IPS-NIHi7 (cell line): ENCODE results near the gene CPA2.
"Not testable (repeated sequence)": the region's sequence is repeated elsewhere in the genome, so short reads cannot be mapped to it uniquely, and the experiment has no call there.

ENCODE experiments used
- DNase-seq: peaks from one replicate; pipeline ENCODE4 v3.0.0; 2012; ENCODE audit warnings: mixed read lengths; ENCODE audit errors: extremely low spot score

Gene CPA2

DNA sequence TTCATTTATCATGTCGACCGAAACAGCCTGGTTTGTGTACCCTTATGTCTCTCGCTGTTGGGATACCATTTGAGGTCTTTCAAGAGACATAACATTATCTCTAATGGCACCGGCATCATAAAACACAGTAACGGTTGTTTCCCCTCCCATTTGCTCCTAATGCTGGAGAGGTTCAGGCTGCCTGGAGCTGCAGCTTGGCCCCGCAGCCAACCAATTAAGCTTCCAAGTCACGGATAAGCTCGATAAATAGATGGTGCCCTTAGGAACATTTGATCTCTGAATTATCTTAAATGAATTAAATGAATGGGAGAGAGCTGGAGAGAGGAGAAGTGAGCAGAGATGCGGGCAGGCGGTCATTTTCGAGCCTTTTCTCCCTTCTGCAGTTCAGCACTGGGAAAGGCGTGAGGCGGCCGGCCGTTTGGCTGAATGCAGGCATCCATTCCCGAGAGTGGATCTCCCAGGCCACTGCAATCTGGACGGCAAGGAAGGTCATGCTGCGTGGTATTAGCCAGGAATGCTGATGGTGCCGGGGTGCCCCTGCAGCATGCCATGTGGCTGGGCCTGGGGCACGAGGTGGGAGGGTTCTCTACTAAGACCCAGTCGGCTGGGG lies 38.9 kb downstream of the CPA2 start:
- no peak for DNase-seq

DNA sequence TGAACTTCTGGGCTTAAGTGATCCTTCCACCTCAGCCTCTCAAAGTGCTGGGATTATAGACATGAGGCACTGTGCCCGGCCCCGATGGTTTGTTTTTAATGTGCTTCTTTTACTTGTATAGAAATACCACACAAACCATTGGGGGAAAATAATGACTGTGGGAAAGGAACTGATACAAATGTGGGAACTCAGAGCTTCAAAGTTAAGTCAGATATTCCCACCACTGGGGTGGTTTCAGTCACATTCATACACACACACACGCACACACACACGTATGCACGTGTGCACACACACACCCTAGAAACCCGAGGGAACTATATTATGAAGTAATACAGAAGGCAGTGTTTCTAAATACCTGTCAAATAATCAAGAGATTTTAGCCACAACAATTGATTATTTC lies 43.3 kb downstream of the CPA2 start:
- DNase-seq, result no peak

DNA sequence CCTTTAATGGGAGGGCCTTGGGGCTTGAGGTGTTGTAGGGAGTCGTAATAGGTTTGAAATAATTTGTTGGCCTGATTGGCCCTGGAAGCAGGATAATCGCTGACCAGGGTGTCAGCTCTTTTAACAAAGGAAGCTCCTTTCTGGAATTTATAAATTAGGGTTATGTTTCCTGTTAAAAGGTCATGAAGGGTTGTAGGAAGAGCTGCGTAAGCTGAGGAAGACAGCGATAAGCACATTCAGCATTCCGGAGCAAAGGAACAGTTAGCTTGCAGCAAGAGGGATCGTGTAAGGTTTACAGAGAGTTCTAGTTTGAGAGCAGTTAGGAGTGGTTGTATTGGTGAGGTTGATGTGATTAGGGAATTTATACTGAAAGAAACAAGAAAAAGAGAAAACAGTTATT lies 47.6 kb downstream of the CPA2 start:
- DNase-seq, result no peak

DNA sequence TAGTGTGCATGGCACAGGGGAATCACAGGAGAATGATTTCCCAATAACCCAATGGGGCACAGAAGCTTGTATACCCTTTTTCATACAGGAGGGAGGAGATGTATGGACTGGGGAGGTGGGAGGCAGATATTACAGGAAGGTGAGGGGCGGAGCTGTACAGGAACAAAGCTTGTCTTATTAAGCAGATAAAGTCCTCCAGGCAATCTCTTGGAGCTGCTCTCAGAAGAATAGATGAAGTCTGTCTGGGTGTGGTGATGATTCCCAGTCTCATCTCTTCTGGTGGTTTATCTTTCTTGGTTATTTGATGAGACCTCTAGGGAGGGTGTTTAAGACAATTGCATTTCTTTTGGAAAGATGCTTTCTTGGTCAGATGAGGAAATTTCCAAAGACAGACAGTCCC lies 52.9 kb downstream of the CPA2 start:
- no peak for DNase-seq

DNA sequence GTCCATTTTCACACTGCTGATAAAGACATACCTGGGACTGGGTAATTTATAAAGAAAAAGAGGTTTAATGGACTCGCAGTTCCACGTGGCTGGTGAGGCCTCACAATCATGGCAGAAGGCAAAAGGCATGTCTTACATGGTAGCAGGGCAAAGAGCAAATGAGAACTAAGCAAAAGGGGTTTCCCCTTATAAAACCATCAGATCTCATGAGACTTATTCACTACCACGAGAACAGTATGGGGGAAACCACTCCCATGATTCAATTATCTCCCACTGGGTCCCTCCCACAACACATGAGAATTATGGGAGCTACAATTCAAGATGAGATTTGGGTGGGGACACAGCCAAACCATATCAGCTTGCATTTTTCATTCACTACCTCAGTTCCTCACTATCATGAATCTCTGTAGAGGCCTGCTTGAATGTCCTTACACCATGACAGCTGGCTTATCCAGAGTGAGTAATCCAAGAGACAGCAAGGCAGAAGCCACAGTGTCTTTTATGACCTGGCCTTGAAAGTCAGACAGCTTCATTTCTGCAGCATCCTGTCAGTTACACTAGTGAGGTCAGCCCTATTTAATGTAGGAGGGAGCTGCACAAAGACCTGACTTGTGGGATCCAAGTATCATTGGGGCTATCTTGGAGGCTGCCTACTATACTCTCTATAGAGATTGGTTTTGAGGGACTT lies 55.0 kb downstream of the CPA2 start:
- not testable (repeated sequence) for DNase-seq

DNA sequence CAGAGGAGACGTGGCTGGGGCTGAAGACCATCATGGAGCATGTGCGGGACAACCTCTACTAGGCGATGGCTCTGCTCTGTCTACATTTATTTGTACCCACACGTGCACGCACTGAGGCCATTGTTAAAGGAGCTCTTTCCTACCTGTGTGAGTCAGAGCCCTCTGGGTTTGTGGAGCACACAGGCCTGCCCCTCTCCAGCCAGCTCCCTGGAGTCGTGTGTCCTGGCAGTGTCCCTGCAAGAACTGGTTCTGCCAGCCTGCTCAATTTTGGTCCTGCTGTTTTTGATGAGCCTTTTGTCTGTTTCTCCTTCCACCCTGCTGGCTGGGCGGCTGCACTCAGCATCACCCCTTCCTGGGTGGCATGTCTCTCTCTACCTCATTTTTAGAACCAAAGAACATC lies 56.0 kb downstream of the CPA2 start:
- no peak for DNase-seq

DNA sequence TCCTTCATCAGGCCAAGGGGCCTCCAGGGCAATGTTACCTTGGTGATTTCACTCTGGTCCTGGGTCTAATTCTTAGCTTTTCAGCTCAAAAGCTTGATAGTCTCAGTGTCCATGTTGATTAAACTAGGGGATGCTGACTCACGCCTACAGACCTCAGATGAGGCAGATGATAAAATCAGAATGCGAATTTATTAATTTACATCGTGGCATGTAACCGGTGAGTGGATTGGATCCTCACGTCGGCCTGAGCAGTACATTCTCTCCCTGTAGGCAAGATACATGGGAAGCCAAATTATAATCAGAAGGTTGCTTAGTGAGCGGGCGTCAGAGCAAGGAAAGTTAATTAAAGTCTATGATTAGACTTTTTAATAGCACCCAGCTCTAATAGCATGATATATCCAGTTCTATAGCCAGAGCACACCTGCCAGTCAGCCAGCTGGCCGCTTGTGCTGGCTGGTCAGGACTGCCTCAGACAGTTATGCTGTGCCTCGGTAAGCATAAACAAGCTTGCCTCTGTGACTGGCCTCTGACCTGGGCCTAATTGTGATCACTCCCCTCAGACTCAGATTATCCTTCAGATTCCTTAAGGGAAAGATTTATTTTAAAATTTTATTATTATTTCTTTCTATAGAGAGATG lies 57.8 kb downstream of the CPA2 start:
- no peak for DNase-seq

DNA sequence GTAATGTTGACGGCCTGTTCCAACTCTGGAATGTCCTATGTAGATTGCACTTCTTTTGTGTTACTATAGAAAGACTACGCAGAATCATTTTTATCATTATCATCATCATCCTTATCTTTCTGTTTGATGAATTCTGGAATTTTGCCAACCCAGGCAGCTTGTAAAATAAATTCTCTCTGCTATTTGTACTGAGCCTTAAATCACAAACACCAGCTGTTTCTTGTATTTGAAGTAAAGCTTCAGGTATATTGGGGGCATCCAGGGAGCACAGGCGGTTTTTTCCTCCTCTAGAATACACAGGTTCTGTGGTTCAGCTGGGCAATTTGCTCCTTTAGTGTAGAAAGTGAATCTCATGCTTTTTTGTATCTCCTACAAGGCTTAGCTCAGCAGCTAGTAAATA lies 63.0 kb downstream of the CPA2 start:
- DNase-seq, result no peak

DNA sequence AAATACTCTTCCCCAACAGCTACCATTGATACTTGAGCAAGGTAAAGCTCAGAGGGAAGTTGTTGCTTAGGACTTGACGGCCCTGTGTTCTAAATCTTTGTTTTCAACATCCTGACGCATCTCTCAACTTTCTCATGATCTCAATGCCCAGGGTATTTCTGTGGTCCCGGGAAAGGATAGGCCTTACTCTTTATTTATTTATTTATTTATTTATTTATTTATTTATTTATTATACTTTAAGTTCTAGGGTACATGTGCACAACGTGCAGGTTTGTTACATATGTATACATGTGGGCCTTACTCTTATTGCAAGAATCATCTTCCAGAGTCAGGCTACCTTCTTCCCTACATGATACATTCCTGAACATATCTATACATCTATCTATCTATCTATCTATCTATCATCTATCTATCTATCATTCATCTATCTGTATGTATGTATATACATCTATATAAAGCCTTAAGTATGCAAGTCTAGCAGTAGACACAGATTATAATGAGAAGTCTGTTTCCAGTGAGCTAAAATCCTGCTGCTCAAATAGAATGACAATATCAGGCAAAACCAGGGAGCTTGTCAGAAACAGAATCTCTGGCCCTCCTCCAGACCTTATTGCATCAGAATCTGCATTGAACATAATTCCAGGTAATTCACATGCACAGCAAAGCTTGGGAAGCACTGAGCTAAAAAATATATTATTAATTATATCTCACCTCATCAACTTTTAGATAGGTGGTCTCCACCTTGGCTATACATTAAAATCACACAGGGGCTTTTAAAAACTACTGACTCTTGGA lies 65.8 kb downstream of the CPA2 start:
- no peak for DNase-seq

DNA sequence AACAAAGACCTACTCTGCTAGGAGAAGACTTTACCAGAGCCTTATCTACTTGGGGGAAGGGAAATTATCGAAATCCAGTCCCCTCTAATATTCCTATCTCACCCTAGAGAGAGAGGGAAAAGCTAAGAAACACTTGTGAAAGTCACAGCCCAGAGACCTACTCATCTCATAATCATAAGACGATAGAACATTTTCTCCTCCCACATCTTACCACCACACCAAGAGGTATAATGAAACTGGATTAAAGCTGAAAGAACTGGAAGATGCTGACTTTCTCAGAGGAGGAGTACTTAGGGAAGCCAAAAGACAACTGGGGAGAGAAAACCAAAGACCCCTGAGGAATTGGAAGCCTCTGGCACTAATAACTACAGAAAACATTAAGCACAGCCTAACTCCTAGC lies 67.2 kb downstream of the CPA2 start:
- DNase-seq, result no peak

DNA sequence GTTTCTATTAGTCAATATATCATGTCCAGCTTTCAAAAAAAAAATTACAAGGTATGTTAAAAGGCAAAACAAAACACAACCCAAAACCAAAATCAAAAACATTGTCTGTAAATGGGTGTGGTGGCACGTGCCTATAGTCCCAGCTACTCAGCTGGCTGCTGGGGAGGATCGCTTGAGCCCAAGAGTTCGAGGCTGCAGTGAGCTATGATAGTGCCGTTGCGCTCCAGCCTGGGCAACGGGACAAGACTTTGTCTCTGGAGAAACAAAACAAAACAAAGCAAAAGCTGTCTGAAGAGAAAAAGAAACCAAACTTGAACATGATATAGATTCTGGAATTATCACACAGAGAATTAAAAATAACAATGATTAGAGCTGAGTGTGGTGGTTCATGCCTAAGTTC lies 67.6 kb downstream of the CPA2 start:
- no peak for DNase-seq

DNA sequence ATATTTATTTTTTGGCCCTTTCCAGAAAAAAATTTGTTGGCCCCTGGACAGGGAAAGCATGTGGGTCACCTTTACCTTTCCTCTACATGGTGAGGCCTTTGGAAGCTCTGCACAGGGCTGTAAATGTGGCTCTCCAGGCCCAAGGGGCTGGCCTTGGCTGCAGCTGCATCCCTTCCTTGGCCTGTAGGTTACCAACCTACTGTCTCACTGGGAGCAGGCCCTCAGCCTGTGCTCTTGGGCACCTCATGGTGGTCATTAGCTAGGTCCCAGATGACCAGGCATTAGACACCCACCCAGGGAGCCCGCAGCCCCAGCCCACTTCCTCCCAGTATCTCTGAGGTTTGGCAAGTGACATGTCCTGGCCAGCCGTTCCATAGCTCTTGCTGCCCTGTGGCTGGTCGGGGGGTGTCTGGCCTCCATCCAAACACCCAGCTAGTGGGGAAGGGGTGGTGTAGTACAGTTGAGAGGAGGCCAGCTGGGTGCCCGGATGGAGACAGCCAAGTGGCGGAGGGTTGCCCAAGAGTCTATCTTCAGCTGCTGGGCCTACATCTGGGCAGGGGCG lies 70.8 kb downstream of the CPA2 start:
- DNase-seq, result no peak

DNA sequence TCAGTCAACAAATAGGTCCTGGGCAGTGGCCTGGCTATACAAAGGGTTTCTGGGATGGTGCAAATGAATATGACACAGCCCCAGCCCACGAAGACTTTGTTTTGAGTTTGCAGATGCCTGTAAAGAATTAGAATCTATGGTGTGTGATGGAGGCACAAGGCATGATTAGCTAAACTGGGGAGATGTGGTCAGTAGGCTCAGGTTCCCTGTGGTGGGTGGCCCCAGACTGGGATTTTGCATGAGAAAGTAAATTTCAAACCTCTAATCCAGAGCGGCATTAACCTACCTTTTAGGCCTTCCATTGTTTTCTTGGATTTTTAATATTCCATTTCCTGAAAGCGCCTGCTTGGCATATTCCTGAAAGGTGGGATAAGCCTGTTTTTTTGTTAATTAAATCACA lies 71.6 kb downstream of the CPA2 start:
- no peak for DNase-seq
